ENCODE measurements around the gene TAP1.

TAP1 gene

GRCh38 chr6:32796848-32797776 is 56.4 kb downstream of the TAP1 start:
- peak; percentile 90 for DNase-seq
